IPS DF 4.7 (cell line): ENCODE data around the gene OSR1.
"Not testable (repeated sequence)": the region's sequence is repeated elsewhere in the genome, so short reads cannot be mapped to it uniquely, and the experiment has no call there.

Experiments
- DNase-seq: peaks from one replicate; pipeline ENCODE4 v3.0.0-alpha.2; 2013; ENCODE audit warnings: low spot score; ENCODE audit errors: extremely low read depth

OSR1 gene

DNA sequence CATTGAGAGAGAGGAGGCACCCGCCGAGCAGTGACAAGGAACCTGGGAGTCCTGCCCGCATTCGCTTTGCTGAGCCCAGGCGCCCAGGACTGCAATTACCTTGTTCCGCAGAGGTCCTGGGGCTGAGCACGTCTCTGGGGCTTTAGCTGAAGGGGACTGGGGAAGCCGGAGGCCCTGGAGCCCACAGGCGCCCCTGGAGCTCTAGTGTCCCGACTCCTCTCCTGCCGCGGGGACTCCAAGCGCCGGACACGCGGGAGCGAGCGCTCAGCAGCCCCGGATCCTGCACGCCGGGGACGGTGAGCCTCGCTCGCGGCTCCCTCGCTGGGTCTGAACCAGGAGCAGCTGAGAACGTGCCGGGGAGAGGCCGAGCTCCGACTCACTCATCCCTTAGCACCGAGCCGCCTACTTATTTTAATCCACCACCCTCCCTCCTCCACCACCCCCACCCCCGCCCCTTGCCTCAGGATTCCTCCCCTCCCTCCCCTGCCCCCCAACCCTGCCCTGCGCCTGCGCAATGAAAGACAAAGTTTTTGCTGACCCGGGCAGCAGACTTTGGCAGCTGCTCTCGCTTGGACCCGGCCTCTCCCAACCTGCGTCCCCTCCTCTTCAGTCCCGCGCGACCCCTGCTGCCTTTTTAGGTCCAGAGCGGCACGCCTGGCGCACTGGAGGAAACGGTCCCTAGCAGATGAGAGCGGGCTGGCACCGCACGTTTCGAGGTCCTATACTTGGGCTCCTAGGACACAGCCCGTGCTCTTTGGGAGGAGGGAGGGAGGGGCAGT lies at the start of gene OSR1:
Gene OSR1, minus strand, starts transcription at position 382 of the 779 bp plus-strand sequence. CDS start 4,818 bp downstream, outside the sequence.
- DNase-seq: no peak

DNA sequence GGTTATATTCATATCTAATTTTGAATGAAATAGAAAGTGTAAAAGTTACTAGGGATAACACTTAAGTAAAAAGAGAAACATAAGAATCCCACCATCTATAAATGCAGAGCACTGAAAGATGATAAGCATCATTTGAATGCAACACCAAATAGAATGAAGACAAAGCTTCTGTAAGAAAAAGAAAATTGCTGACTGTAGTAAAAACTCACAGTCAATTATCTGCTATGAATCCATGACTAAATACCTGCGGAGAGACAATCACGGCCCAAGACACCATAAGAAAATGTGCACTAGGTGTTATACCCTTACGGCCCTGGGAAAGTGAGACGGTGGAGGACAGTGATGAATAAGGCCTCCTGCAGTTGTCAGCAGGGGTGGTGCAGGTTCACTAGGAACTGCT lies 45.4 kb upstream of the OSR1 start:
- no peak for DNase-seq

DNA sequence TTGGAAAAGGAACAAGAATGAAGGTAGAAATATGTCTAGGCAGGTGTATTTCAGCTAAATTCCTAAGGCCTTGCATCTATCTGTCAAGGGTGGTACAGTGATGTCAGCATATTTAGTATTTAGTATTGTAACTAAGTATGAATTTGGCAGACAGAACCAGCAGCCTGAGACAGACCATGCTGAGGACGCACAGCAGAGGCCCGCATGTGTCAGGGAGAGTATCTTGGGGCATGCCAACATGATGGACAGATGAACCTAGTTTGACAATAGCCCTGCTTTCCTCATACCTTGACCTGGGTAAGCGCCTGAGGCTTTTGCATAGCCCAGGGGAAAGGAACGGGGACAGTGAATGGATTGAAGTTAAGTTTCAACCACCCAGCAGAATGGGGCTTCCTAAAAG lies 33.8 kb upstream of the OSR1 start:
- DNase-seq: no peak

DNA sequence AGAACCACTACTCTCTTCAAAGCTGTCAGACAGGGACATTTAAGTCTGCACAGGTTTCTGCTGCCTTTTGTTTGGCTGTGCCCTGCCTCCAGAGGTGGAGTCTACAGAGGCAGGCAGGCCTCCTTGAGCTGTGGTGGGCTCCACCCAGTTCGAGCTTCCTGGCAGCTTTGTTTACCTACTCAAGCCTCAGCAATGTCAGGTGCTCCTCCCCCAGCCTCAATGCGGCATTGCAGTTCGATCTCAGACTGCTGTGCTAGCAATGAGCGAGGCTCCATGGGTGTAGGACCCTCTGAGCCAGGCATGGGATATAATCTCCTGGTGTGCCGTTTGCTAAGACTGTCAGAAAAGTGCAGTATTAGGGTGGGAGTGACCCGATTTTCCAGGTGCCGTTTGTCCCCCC lies 31.0 kb upstream of the OSR1 start:
- DNase-seq: not testable (repeated sequence)

DNA sequence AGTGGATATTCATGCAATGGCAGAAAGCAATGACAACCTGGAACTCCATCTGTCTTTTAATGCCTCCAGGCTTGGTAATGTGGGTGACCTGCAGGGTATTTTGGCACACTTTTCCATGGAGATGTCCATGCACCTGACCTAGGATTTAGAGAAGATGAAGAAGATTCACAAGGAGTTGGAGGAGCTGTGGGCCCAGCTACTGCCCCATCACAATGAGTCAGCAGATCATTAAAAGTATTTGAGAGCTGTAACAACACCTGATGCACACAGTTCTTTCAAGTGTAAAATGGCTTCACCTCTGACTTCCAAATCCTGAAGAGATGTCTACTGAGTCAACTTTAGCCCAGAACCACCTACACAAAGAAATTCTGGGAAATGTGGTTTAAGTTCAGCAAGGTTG lies 22.1 kb upstream of the OSR1 start:
- DNase-seq: no peak

DNA sequence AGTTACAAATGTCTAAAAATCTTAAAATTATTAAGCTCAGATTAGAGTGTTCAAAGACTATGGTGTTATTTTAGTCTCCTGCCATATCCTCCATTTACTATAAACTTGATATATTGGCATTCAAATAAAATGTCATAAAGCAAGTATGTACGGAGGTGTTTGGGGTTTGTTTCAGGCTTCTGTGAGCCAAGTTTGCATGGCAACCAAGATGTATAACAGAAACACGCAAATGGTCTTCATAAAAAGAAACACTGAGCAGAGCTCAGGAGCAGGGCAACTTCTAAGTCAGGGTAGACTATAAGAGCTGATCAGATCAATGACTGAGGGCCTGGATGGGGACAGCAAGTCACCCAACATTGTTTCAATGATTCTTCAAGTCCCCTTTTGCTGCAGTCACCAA lies 20.5 kb upstream of the OSR1 start:
- no peak for DNase-seq

DNA sequence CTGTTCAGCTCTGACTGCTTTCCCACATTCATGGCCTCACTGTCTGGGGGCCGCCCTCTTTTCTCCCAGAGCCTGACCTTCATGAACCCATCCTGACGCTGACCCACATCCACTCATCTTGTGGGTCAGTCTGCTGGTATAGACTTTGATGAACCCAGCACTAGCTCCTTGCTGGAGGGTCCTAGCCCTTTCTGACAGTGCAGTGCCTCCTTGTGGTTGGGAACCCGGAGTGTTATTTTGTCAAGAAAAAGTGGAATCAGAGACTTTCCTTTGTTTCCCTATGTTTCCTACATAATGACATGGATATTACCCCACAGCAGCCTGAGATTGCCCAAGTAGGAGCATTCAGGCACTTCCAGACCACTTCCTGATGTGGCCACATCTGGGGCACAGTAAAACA lies 19.3 kb upstream of the OSR1 start:
- no peak for DNase-seq

DNA sequence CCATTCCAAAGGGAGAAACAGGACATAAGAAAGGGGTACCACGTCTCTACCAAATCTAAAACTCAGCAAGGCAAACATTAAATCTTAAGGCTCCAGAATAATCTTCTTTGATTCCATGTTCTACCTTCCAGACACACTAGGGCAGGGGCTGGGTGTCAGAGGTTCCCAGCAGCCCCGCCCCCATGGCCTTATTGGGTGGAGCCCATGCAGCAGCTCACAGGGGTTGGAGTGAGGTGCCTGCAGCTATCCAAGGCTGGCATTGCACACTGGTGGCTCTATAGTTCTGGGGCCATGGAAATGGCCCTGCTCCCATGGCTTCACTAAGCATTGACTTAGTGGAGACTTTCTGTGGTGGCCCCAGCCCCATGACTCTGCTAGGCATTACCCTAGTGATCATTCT lies 14.9 kb upstream of the OSR1 start:
- no peak for DNase-seq

DNA sequence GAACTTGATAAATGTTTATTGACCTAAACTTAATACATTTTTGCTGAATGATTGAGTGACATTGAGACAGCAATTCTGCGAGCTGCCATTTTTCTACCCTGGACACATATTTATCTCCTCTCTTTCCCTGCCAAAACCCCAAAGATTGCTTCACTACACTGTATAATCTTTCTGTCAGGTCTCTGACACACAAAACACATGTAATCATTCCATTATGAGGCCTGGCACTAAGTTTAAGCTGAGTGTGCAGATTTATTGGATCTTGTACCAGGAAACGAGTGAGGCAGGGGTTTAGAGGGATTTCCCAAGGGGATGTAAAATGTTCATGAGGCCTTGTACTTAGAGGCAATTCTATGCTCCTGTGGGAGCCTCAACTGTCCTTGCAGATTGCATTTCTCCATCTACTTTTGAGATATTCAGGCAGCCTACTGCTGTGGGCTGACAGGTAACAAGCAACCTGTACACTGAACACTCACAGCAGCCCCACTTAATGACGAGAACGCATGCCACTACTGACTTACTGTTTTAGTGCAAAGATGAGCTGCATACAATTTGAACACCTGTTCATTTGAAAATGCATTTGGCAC lies 13.7 kb upstream of the OSR1 start:
- no peak for DNase-seq

DNA sequence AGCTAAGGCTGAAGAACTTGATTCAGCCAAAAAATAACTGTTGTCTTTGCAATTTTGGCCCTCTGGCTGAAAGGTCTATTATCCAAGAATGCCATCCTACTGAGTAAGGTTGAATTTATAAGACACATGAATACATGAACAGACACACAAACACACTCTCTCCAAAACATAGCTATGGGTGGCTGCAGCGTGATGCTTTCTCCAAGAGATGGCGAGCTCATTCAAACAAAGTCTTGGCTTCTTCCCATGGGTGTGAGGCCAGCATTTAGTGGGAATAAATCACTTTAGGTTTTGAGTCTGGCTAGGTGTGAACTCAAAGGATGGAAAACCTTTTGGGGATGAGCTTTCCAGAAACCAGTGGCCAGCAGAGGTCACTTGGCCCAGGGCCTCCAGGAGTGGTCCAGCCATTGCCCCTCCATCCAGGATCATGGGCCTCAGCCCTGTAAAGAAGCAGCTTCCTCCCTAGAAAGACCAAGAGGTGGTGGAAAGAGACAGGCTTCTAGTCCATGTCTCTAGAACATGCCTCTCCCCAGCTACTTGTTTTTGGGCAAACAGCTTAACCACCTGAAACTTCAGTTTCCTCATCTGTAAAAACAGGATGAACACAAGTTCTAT lies 11.0 kb upstream of the OSR1 start:
- DNase-seq: no peak

DNA sequence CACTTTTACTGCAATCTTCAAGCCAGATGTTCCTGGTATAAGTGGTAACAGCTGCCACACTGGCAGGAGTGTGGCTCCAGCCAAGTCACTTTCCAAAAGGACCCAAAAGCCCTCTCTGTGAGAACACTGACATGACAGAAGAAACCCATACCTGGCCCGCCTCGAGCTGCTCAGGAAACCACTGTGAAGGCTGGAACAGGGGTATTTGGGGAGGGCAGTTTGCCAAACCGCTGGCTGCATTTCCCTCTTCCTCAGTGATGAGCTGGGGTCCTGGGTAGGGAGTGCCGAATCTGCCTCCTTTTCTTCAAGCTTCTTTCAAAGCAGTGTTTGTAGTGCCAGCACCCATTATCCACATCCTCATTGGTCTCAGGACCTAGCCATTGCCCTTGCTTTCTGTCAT lies 10.3 kb upstream of the OSR1 start:
- DNase-seq: no peak

DNA sequence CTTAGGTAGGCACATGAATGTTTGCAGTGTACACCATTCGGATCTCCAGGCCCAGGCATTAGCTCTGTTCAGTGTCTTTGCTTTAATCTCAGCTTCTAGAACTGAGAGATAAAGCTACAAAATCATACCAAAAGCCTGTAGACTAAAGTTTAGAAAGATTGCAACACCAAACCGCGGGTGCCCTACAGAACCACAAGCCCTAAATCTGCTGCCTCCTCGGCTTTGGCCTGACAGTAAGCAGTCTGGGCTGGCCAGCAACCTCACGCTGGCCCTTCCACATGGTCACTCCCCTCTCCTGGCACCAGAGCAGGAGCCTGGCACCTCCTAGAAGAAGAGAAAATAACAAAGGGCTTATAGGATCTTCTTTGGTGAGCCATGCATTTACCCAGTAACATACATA lies 8.9 kb upstream of the OSR1 start:
- no peak for DNase-seq

DNA sequence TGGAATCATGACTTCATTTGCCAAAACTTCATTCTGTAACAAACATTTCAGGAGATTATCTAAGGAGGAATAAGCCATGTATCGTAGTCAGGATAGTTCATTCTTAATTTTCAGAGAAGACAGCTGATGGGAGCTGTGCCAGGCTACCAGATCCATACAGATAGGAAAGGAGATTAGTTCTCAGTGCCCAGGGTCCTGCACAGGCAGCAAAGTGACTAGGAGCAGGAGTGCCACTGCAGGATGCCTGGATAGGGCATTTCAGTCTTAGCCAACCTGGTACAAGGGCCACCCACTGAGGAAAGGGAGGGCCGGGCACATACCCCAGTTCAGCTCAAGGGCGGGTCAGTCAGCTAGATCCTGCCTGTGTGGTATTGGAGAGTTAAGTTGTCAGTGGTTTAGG lies 6.7 kb upstream of the OSR1 start:
- DNase-seq: no peak

DNA sequence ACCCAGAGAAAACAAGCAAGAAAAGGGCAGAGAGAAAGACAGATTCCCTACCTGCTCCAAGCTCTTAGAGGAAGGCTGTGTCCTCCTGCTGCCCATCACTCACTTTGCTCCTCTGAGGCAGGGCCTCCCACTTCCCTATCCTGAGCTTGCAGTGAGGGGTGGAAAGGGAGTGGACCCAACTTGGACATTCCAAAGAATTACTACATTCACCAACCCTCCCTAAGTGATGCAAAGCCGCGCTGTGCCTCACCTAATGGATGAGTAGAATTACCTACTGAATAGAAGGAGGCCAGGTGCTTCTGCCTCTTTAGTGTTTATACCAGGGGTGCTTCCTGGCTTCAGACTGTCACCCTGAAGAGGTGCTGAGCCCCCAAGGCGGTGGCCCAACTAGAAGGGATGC lies 5.6 kb upstream of the OSR1 start:
- no peak for DNase-seq

DNA sequence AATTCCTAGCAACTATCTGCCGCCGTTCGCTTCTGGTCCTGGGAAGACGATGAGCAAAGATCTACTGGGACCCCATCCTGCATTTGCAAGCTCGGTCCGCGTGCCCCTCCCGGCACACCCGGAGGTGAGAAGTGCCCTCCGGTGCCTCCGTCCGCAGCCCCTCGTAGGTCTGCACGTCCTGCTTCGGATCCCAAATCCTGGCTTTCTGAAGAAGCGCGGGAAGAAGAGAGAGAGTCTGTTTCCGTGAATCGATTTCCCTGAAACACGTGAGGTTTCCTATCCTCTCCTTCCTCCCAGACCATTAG lies 5.0 kb upstream of the OSR1 start:
- no peak for DNase-seq

DNA sequence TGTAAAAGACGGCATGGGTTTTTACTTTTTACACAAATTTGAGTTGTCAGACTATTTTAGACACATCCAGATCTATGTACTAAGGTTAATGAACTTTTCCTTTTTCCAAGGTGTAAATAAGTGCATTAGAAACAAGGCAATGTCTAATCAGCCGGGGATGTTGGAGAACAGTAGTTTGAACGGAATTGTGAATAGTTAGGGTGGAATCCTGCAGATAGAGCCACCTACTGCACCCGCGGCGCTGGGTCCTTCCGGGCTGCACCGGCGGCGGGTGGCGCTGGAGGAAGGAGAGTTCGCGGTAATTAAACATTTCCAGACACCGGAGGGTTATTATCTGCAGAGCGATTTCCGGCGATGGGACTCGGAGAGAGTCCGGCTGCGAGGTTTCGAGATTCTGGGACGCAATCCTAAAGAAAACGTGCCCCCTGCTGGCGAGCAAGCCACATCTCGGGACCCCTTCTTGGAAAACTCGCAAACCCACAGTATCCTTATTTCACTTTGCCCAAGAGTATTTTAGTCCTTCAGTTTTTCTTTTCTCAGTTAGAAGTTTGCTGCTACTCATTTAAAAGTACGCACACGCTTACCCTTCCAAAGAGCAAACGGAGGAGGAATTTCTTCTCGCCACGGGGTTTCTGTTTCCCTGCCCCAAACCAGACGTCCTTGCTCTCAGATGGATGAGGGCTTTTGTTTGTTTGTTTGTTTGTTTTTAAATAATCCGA lies 4.5 kb upstream of the OSR1 start:
- DNase-seq: no peak

DNA sequence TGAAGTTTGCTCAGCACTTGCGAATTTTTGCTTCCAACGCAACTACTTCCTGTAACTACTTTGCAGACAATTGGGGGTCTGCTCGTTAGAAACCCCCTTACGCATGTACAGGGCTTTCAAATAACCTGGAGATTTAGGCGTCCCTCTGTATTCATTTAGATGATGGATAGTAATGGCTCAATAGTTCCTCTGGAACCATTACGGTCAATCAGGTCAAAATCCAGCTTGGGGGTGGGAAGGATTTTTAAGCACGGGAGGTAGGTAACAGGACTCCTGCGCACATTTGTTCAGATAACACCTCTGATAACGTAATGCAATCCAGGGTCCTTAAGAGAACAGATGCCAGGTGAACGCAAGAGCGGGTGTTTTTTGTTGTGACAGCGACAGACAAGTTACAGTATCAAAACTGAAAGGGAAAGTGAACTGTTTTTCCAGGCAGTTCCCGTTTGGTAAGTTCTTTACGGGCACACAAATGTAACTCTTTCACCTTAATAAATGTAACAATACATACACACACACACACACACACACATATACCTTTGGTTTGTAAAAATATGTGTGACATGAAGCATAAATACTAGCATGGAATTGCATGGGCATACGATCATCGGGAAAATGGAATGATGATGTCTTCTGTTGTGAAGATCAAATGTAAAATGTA lies 3.8 kb upstream of the OSR1 start:
- no peak for DNase-seq

DNA sequence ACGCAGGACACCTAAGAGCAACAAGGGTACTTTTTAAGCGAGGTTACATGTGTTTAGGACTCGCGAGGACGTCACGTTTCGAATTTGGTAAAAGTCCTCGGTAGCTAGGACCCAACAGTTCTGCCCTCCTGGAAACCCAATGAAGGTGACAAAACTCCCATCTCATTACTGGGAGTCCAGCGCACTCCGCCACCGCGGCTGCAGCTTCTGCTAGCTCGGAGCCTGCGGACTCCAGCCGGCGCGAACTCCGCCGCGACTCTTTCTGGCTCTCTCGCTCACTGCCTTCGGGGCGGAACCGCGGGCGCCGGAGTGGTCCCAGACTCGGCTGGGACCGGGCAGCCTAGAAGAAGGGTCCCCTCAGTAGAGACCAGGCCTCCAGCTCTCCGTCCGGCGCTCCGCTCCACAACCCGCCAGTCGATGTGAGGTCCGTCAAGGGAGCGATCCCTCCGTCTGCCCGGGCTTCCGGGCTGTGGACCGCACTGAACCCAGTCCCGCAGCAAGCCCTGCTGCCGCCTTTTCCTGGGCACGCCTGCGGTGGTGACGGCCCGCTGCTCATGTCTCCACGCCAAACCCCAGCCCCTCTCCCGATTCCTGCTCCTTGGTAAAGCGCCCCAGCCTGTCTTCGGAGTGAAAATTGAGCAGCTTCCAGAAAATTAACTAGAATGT lies 3.0 kb upstream of the OSR1 start:
- DNase-seq: no peak

DNA sequence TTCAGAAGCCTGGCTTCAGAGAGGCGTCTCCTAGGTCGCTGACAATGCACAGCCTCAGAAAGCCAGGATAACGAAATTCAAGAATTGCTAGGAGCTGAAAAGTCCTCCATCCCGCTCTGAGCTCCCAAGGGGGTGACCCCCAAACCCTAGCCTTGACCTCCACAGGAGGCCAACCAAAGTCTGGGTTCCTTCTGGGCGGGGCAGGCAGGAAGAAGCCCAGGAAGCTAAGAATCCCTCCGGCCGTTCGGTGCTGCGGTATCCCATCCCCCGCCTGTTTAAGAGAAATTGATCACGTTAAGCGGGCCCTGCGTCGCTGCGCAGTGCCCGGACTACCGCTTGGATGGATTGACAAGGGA lies 2.5 kb upstream of the OSR1 start:
- no peak for DNase-seq

DNA sequence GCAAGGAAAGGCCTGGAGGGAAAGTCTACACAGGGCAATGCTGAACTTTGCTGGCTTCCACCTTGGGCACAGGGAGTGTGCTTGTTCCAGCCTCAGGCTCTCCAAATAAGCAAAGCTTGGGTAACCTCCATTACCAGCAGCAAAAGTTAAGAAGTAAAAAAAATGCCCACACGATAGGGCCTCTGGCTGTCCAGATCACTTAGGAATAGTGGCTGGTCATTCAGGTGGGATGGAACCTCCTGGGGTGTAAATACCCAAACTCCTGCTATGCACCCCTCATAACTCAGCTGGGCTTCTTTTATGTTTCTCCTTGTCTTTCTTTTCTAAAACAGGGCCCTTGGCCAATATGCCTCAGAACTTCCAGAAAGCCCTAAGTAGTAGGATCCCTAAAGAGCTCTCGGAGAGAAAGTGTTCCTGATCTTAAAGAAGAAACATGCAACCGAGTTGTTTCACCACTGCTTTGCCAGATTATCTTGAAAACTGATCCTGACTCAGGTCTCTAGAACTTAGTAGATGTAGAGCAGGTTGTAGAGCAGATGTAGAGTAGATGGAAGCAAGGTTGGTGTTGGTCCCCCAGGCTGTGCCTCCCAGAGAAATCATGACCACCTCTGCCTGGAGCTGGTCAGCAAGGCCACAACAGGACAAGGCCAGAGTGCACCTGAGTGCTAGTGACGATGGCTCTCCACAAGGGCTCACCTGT lies 2.0 kb upstream of the OSR1 start:
- DNase-seq: no peak

DNA sequence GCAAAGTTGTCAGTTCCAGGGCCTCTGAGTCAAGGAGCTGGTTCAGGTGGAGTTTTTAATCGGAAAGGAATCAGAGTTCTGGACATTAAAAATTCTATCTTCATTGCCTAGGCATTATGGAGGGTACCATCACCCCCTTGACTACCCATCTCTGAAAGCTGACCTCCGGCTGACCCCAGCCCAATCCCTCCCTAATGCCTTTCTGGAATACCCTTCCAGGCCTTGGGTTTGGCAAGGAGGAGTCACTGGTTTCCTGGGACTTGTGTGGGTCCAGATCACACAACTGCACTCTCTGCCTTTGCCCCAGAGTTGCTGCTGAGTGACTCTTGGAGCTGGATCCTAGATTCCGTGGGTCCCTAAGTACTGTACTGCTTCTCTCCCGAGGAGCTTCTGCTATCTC lies 1.0 kb upstream of the OSR1 start:
- DNase-seq: no peak
